DOHH2 (cell line): ENCODE results near the gene TTC28.

ENCODE experiments used
- EZH2phosphoT487 ChIP-seq: fragments of 200-600 bp; sonication (generic); IDR thresholded peaks from 2 replicates; pipeline ENCODE4 v1.6.1; 2017; ENCODE audit warnings: borderline replicate concordance, mild to moderate bottlenecking, antibody characterized with exemption, low read length, moderate library complexity, mixed read lengths
- TF ChIP-seq, protein P1 (sequence below): fragments of 200-600 bp; sonication (generic); IDR thresholded peaks from one replicate; pipeline ENCODE4 v1.5.1; 2014; ENCODE audit warnings: antibody characterized with exemption, mild to moderate bottlenecking, low read depth, low read length; ENCODE audit not compliant: poor library complexity, severe bottlenecking

- TF ChIP-seq, protein P1, sequence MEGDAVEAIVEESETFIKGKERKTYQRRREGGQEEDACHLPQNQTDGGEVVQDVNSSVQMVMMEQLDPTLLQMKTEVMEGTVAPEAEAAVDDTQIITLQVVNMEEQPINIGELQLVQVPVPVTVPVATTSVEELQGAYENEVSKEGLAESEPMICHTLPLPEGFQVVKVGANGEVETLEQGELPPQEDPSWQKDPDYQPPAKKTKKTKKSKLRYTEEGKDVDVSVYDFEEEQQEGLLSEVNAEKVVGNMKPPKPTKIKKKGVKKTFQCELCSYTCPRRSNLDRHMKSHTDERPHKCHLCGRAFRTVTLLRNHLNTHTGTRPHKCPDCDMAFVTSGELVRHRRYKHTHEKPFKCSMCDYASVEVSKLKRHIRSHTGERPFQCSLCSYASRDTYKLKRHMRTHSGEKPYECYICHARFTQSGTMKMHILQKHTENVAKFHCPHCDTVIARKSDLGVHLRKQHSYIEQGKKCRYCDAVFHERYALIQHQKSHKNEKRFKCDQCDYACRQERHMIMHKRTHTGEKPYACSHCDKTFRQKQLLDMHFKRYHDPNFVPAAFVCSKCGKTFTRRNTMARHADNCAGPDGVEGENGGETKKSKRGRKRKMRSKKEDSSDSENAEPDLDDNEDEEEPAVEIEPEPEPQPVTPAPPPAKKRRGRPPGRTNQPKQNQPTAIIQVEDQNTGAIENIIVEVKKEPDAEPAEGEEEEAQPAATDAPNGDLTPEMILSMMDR = no peak
- TF ChIP-seq EZH2phosphoT487 = no peak
Observed at GRCh38 chr22:27961182-27961581, 718.5 kb downstream of the TTC28 start.
